ENCODE measurements around the gene RASA2.

DNA sequence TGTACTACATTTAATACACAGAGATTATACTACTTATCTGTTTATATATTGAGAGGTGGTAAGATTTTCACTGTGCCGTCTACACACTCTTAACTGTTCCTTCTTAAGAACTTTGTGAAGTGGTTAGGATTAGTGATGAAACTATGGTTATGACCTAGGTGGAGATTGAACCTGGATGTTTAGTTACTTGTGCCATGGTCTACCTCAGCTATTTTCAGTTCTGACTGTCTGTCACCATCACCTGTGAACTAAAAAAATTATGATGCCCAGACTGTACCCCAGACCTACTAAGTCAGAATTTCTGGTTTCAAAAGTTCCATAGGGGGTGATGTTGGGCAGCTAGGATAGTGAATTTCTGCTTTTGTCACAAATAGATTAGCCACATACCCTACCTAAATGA is 6.4 kb downstream of the RASA2 start:
- no peak for TF ChIP-seq EZH2 (IDR thresholded peaks at IDR 0.05)
- no peak for TF ChIP-seq POLR2AphosphoS5 (IDR thresholded peaks at IDR 0.05; ENCODE audit: borderline replicate concordance, low read depth, low read length)
- no peak for TF ChIP-seq FOXP2 (optimal IDR thresholded peaks at IDR 0.05; ENCODE audit: control extremely low read depth, extremely low read length, insufficient read depth)

Data from SK-N-MC (cell line).